GM12873 (cell line): Measurements from ENCODE around the gene INTS14.

ENCODE experiments used
- CTCF ChIP-seq: IDR thresholded peaks from 2 replicates; pipeline ENCODE4 v1.5.1; 2012; ENCODE audit warnings: low read depth, mild to moderate bottlenecking, moderate library complexity, low read length, control low read depth; ENCODE audit not compliant: insufficient read depth; ENCODE audit errors: missing control alignments

INTS14 gene

DNA sequence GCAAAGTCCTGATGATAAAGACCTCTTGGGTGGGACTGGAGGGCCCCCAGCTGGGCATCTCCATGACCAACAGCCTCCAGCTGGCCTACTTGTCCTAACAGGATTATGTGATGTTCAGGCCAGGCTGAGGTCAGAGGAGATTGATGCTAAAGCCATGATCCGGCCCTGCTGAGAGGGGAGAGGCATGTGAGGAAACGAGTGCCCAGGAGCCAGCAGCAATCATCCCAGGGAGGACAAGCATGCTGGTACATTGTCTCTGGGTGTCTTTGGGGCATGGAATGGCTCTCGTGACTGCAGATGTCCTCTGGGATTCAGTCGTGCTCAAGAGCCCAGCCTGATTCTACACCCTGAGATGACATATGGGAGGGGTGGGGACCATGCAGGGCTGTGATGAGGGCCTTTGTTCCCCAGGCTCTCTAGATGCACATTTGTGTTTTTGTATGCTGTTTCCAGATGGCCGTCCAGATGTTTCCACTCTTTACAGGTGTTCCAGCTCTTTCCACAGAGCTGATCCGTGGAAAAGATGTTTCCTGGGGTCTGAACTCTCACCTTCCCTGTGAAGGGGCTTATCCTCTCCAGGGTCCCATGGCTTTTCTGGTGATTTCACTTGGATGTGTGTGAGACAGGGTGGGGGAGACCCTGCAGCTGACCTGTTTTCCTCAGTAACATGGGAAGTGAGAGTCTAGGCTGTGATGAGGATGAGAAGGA, 31.0 kb upstream of the INTS14 start:
- TF ChIP-seq CTCF = no peak

DNA sequence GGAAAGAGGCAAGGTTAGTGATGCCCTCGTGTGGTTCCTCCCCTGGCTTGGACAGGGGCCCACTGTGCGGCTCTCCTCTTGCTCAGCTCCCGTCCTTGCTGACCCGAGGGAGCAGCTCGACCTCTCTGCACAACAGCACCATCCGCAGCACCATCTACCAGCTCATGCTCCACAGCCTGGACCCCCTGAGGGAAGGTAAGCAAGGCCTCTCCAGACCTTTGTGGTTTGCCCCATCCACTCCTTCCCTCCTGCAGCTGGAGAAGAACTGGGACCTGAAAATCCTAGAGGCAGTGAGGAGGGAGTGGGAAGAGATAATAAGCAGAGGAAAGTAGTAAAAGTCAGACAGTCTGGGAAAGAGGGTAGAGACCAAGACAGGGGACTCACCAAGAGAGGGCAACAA, 28.6 kb upstream of the INTS14 start:
- TF ChIP-seq CTCF = no peak

- TF ChIP-seq CTCF = peak; percentile 79
Observed at GRCh38 chr15:65638681-65639089, 27.8 kb upstream of the INTS14 start.

DNA sequence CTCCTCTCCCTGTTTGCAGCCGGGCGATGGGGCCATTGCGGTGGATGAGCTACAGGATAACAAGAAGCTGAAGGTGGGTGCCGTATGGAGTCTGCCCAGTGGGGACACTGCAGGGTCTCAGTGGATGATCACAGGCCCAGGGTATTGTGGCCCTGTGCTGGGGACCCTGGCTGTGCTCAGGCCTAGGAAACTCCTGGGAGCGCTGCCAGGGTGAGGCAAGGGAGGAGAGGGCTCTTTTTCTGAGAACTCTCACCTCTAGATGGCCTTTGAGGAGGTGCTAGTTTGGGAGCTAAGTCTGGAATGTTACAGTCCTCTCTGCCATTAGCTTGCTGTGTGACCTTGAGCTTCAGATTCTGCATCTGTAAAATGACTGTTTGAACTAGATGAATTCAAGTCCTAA, 27.2 kb upstream of the INTS14 start:
- no peak for TF ChIP-seq CTCF

- TF ChIP-seq CTCF = no peak
Observed at GRCh38 chr15:65634356-65634755, 23.4 kb upstream of the INTS14 start.

GRCh38 chr15:65633752-65634151, 22.8 kb upstream of the INTS14 start:
- no peak for TF ChIP-seq CTCF

- no peak for TF ChIP-seq CTCF
Observed at GRCh38 chr15:65632780-65633375, 21.9 kb upstream of the INTS14 start.
